ENCODE data around the gene CCNJ.
"Not testable (repeated sequence)": the region's sequence is repeated elsewhere in the genome, so short reads cannot be mapped to it uniquely, and the experiment has no call there.

The CCNJ gene, protein sequence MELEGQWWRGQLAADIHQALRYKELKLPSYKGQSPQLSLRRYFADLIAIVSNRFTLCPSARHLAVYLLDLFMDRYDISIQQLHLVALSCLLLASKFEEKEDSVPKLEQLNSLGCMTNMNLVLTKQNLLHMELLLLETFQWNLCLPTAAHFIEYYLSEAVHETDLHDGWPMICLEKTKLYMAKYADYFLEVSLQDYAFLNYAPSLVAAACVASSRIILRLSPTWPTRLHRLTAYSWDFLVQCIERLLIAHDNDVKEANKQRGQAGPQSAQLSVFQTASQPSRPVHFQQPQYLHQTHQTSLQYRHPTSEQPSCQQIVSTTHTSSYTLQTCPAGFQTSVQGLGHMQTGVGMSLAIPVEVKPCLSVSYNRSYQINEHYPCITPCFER

DNA sequence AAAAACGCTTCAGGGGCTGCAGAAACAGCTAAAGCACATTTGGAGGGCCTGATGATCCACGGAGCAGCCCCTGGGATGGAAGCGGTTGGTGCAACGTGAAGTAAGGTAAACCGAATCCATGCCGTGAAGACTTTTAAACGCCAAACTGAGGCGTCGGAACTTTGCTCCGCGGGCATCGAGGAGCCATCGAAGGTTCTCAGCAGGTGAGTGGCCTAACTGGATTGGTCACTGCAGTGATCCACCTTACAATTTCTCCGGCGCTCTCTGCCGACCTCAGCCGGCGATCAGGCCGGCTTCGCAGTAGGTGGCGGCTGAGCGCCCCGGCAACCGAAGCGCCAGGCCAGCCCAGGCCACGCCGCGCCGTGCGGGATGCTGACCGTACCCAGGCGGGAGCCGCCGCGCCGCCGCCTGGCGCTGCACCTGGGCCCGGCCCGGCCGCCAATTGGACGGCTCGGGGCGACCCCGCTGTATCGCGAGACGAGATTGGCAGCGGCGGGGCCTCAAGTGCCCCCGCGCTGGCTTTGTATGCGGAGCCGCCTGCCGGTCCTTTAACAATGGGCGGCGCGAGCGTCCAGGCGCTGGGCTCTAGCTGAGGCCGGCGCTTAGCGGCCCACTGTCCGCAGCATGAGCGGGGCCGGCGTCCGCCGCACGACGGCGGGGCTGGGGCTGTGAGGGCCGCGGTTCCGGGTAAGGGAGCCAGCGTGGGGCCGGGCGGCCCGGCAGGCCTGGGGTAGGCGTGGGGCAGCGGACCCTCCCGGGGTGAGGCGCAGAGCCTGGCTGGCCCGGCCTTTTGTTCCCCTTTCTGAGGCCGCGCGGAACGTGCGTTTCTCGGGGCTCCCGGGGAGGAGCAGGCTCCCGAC, at the start of gene CCNJ:
Gene CCNJ (plus strand): TSS at position 551 of the 860 bp plus-strand sequence. CDS start 811 bp downstream, outside the sequence.
- Mint-ChIP-seq H3K9me3 (ENCODE audit: low read depth) (no peaks in the 10 kb centered on the region), H3K27ac (peak within 1 kb of the TSS; percentile 81), H3K4me3 (peak within 1 kb of the TSS; percentile 91), H3K27me3 (peaks cover 5% of the 10 kb centered on the region), H3K4me1 (ENCODE audit: low read depth) (peaks cover 42% of the 10 kb centered on the region), H3K36me3 (peaks cover 26% of the 10 kb centered on the region)

DNA sequence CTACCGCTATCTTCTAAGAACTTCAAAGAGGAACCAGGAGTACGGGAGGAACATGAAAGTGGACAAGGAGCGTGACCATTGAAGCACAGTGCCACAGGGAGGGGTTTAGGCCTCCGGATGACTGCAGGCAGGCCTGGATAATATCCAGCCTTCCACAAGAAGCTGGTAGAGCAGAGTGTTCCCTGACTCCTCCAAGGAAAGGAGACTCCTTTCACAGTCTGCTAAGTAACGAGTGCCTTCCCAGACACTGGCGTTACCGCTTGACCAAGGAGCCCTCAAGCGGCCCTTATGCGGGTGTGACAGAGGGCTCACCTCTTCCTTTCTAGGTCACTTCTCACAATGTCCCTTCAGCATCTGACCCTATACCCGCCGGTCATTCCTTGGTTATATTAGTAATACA, 49.0 kb upstream of the CCNJ start:
- not testable (repeated sequence) for H3K4me1 Mint-ChIP-seq (ENCODE audit: low read depth)

DNA sequence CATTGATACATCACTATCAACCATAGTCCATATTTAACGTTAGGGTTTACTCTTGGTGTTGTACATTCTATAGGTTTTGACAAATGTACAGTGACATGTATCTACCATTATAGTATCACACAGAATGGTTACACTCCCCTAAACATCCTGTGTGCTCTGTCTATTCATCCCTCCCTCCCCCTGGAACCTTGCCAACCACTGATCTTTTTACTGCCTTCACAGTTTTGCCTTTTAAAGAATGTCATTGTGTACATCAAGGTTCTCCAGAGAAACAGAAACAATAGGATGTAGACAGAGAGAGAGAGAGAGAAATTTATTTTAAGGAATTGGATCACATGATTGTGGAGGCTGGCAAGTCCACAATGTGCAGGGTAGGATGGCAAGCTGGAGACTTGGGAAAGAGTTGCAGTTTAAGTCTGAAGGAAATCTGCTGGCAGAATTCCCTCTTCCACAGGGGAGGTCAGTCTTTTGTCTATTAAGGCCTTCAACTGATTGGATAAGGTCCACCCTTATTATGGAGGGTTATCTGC, 45.1 kb upstream of the CCNJ start:
- H3K4me1 Mint-ChIP-seq (ENCODE audit: low read depth): no peaks in the 10 kb centered on the region
- H3K36me3 Mint-ChIP-seq: no peaks in the 10 kb centered on the region
- H3K27me3 Mint-ChIP-seq: no peaks in the 10 kb centered on the region
- H3K27ac Mint-ChIP-seq: no peak overlapping the region
- no peaks in the 10 kb centered on the region for H3K9me3 Mint-ChIP-seq (ENCODE audit: low read depth)
- H3K4me3 Mint-ChIP-seq: no peak overlapping the region

More for the DNA sequence above, 49.0 kb upstream of the CCNJ start:
- not testable (repeated sequence) for H3K36me3 Mint-ChIP-seq; H3K27me3 Mint-ChIP-seq; H3K9me3 Mint-ChIP-seq (ENCODE audit: low read depth); H3K27ac Mint-ChIP-seq; H3K4me3 Mint-ChIP-seq

DNA sequence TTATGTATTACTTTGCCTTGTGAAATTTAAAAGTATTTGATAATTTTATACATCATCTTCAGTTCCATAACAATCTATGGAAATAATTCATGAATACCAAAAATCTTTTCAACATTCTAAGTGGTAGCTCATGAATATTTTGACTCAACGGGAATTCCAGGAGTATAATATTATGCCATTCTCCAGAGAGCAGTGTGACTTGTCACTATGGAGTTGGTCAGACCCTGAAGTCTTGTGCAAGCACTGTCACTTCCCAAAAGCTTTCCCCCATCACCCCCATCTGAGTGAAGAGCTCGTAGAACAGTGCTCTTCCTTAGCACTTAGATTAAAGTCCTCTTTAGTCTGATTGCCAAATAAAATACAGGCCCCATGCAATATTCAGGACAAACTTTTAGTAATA, 29.4 kb upstream of the CCNJ start:
- H3K36me3 Mint-ChIP-seq: no peaks in the 10 kb centered on the region
- H3K4me1 Mint-ChIP-seq (ENCODE audit: low read depth): no peaks in the 10 kb centered on the region
- no peaks in the 10 kb centered on the region for H3K9me3 Mint-ChIP-seq (ENCODE audit: low read depth)
- H3K27me3 Mint-ChIP-seq: peaks cover 8% of the 10 kb centered on the region
- H3K27ac Mint-ChIP-seq: no peak overlapping the region
- no peak overlapping the region for H3K4me3 Mint-ChIP-seq

DNA sequence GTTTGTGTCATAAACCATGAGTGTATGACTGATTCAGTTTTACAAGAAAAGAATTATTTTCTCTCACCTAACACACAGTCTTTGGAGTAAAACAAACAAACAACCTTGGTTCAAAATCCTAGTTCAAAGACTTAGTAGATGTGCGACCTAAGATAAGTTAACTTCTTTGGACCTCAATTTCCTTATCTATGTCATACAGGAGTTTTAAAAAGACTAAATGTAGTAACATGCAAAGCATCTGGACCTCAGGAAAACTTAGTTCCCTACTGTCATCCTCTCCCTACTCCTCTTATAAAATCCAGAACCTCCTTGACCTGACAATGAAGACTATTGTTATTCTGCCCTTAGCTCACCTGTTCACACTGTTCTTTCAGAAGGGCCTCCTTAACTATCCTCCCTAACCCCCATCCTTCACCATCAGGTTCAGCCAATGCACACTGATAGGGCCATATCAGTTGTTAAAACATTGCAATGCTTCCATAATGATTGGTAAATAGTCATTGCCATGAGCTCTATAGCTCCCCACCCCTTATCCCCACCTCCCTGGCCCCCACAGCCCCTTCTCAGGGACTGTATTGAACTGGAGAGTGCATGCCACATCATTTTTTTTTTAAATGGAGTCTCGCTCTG, 28.8 kb upstream of the CCNJ start:
- H3K9me3 Mint-ChIP-seq (ENCODE audit: low read depth): no peaks in the 10 kb centered on the region
- no peak overlapping the region for H3K27ac Mint-ChIP-seq
- no peak overlapping the region for H3K4me3 Mint-ChIP-seq
- no peaks in the 10 kb centered on the region for H3K36me3 Mint-ChIP-seq
- peaks cover 8% of the 10 kb centered on the region for H3K27me3 Mint-ChIP-seq
- no peaks in the 10 kb centered on the region for H3K4me1 Mint-ChIP-seq (ENCODE audit: low read depth)

DNA sequence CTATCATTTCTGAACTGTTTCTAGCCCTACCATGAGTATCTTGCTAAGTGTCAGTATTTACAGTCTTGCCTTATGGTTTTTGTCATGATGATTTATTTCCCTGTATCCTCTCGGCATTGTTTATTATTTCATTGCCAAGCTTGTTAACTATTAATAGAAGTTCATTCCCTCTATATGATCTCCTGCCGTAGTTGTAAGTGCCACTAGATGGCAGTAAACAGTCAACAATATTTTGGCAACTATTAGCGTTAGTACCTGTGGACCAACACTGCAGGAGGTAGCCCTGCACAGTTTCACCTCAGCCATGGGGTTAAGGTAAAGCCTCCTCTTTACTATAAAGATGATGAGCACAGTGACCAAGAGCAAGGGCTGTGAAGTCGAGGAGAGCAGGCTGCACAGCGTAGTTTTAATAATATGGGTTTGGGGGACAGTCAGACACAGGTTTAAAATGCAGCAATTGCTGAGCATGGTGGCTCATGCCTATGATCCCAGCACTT, 26.1 kb upstream of the CCNJ start:
- no peaks in the 10 kb centered on the region for H3K36me3 Mint-ChIP-seq
- no peaks in the 10 kb centered on the region for H3K9me3 Mint-ChIP-seq (ENCODE audit: low read depth)
- no peaks in the 10 kb centered on the region for H3K4me1 Mint-ChIP-seq (ENCODE audit: low read depth)

DNA sequence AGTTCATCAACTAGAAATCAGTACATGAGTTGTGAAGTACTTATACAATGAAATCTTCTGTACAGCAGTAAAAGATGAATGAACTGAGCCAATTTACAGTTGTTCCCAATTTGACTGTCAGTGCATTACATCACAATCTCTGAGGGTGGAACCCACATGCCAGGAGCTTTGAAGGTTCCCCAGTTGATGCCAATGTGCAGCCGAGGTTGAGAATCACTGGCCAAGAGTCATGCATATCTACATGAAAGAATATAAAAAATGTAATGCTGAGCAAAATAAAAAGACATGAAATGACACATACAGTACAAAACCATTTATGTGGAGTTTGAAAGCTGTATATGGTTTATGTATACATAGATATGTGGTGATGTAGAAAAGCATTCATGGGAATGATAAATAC, 22.1 kb upstream of the CCNJ start:
- Mint-ChIP-seq H3K4me1 (ENCODE audit: low read depth) (no peaks in the 10 kb centered on the region), H3K4me3 (no peak overlapping the region), H3K27me3 (peaks cover 3% of the 10 kb centered on the region), H3K27ac (no peak overlapping the region), H3K36me3 (no peaks in the 10 kb centered on the region), H3K9me3 (ENCODE audit: low read depth) (no peaks in the 10 kb centered on the region)

More for the DNA sequence above, 26.1 kb upstream of the CCNJ start:
- Mint-ChIP-seq H3K4me3 (no peak overlapping the region), H3K27me3 (peaks cover 5% of the 10 kb centered on the region), H3K27ac (no peak overlapping the region)

DNA sequence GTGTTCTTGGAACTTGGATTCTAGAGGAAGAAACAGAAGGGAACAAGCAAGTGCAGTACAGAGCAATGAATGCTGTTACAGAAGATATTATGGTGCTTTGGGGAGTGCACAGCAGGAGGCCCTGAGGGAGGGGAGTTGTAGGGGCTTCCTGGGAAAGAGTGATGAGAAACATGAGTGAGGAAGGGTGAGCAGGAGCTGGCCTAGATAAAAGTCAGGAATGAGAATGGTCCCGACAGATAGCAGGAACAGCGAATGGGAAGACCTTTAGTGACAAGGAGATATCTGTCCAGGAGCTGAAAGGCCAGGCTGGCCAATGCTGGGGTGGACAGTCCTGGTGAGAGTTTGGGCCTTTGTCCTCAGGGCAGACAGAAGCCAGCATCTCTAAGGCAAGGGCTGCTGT, 20.6 kb upstream of the CCNJ start:
- H3K27ac Mint-ChIP-seq: no peak overlapping the region
- H3K4me1 Mint-ChIP-seq (ENCODE audit: low read depth): no peaks in the 10 kb centered on the region
- no peaks in the 10 kb centered on the region for H3K9me3 Mint-ChIP-seq (ENCODE audit: low read depth)
- no peak overlapping the region for H3K4me3 Mint-ChIP-seq
- no peaks in the 10 kb centered on the region for H3K36me3 Mint-ChIP-seq
- H3K27me3 Mint-ChIP-seq: no peaks in the 10 kb centered on the region

DNA sequence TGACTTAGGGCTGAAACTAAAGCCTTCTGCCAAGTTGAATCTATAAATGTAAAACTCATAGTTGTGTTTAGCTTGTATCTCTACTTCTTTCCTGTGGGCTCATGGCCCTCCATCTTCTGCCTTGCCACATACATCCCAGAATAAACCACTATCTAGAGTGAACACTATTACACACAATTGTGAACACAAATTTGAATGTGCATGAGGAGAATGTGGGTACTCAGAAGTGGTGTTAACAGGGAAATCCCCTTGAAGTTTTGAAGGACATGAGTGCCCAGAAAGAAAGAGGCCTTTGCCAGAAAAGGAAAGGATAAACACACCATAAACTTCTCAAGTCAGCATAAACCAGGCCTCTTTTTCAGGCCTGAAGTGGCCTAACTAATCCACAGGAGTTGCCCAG, 20.2 kb upstream of the CCNJ start:
- no peak overlapping the region for H3K4me3 Mint-ChIP-seq
- no peaks in the 10 kb centered on the region for H3K27me3 Mint-ChIP-seq
- no peaks in the 10 kb centered on the region for H3K4me1 Mint-ChIP-seq (ENCODE audit: low read depth)
- no peak overlapping the region for H3K27ac Mint-ChIP-seq
- H3K9me3 Mint-ChIP-seq (ENCODE audit: low read depth): no peaks in the 10 kb centered on the region
- no peaks in the 10 kb centered on the region for H3K36me3 Mint-ChIP-seq

DNA sequence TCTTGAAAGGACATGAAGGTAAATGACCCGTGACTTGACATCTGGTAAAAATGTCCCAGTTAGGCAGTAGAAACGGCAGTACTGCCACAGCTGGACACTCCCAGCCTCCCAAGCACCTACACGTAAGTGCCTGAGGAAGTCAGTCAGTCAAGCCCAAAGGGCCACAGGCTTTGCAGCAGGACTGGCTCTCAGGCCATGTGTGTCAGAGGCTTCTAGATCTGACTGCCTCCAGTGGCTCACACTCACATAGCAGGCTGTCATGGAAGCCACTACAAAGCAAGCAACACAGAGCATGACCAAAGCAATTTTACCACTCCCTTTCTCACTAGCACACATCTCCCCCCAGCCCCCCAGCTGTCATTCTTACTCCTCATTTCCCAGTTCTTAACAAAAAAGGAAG, 17.8 kb upstream of the CCNJ start:
- H3K36me3 Mint-ChIP-seq: peaks cover 3% of the 10 kb centered on the region
- H3K27ac Mint-ChIP-seq: no peak overlapping the region
- no peaks in the 10 kb centered on the region for H3K9me3 Mint-ChIP-seq (ENCODE audit: low read depth)
- peaks cover 3% of the 10 kb centered on the region for H3K27me3 Mint-ChIP-seq
- H3K4me3 Mint-ChIP-seq: no peak overlapping the region
- H3K4me1 Mint-ChIP-seq (ENCODE audit: low read depth): no peaks in the 10 kb centered on the region

DNA sequence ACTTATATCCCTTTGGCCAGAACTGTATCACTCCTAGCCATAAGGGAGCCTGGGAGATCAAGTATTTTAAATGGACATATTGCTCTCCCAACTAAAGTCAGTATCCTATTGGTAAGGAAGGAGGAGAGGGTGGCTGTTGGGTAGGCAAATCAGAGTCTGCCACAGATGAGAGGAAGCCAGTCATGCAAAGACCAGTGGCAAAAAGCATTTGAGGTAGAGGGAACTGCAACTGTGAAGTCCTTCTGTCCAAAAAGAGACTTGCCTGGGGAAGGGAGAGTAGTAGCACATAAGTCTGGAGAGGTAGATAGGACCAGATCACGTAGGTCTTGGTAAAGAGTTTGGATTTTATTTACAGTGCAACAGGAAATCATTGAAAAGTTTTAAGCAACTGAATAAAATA, 8.8 kb upstream of the CCNJ start:
- Mint-ChIP-seq H3K27ac (no peak overlapping the region), H3K9me3 (ENCODE audit: low read depth) (no peaks in the 10 kb centered on the region), H3K4me3 (no peak overlapping the region)

DNA sequence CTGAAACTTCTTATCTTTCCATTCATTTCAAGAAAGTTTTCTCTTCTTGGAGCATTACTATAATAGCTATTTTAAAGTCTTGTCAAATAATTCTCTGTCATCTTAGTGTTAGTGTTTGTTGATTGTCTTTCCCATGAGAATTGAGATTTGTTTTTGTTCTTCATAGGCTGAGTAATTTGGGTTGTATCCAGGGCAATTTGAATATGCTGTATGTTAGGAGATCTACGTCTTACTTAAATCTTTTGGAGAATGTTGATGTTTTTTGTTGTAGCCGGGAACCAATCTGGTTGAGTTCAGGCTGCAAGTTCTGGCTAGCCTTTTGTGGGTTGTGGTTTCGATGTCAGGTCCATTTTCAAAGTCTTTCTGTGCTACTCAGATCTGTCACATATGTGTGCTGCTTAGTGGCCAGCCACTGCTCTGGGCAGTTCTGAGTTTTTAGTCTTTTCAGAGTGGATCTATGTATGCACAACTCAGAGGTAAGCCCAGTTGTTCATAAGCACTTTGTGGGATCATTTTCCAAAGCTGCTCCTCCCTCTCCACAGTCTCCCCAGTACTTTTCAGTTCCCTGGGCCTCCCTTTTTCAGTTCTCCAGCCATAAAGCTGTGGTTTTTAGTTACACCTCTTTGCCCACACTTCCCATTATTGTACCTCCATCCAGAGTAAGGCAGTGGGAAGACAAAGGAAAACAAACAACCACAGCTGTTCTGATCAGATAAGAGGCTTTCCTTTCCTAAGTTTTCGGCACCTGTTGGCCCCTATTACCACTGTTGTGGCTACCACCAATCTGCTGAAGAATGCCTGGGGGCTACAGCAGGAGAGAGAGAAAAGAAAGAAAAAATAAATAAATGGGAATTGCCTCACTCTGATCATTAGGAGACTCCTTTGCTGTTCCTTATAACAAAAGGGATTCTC, 4.7 kb upstream of the CCNJ start:
- H3K9me3 Mint-ChIP-seq (ENCODE audit: low read depth): no peaks in the 10 kb centered on the region
- H3K4me1 Mint-ChIP-seq (ENCODE audit: low read depth): peaks cover 8% of the 10 kb centered on the region
- peaks cover 4% of the 10 kb centered on the region for H3K36me3 Mint-ChIP-seq
- H3K27ac Mint-ChIP-seq: no peak overlapping the region
- H3K4me3 Mint-ChIP-seq: no peak overlapping the region
- H3K27me3 Mint-ChIP-seq: peaks cover 20% of the 10 kb centered on the region

More for the DNA sequence above, 8.8 kb upstream of the CCNJ start:
- Mint-ChIP-seq H3K27me3 (peaks cover 20% of the 10 kb centered on the region), H3K36me3 (peaks cover 2% of the 10 kb centered on the region), H3K4me1 (ENCODE audit: low read depth) (no peaks in the 10 kb centered on the region)

DNA sequence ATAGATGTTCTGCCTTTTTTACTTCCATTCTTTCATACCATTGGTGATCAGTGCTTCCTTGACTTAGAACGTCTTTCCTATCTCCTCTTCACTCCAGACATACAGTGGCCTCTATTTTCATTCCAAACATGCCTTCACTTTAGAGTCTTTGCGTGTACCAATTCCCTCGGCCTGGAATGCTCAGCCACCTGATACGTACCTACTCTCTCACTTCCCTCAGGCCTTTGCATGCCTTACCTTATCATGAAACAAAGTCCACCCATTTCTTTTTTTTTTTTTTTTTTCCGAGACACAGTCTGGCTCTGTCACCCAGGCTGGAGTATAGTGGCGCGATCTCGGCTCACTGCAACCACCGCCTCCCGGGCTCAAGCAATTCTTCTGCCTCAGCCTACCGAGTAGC, 2.2 kb upstream of the CCNJ start:
- H3K27me3 Mint-ChIP-seq: peaks cover 14% of the 10 kb centered on the region
- no peak overlapping the region for H3K4me3 Mint-ChIP-seq

More for the DNA sequence above, 2.2 kb upstream of the CCNJ start:
- H3K36me3 Mint-ChIP-seq: peaks cover 12% of the 10 kb centered on the region
- H3K9me3 Mint-ChIP-seq (ENCODE audit: low read depth): no peaks in the 10 kb centered on the region
- peaks cover 26% of the 10 kb centered on the region for H3K4me1 Mint-ChIP-seq (ENCODE audit: low read depth)
- H3K27ac Mint-ChIP-seq: no peak overlapping the region

Measured in activated naive CD8-positive, alpha-beta T cell (primary cell).